Stimulated activated CD4-positive, alpha-beta T cell treated with anti-CD3 and anti-CD28 coated beads, Interleukin-15, amount 100 ng/mL, for 24 hours (primary cell): ENCODE results near the gene NSMCE1.
"Not testable (repeated sequence)": the region's sequence is repeated elsewhere in the genome, so short reads cannot be mapped to it uniquely, and the experiment has no call there.

Experiments used
- DNase-seq: peaks from one replicate; pipeline ENCODE4 v3.0.0-alpha.2; 2020

The NSMCE1 gene

DNA sequence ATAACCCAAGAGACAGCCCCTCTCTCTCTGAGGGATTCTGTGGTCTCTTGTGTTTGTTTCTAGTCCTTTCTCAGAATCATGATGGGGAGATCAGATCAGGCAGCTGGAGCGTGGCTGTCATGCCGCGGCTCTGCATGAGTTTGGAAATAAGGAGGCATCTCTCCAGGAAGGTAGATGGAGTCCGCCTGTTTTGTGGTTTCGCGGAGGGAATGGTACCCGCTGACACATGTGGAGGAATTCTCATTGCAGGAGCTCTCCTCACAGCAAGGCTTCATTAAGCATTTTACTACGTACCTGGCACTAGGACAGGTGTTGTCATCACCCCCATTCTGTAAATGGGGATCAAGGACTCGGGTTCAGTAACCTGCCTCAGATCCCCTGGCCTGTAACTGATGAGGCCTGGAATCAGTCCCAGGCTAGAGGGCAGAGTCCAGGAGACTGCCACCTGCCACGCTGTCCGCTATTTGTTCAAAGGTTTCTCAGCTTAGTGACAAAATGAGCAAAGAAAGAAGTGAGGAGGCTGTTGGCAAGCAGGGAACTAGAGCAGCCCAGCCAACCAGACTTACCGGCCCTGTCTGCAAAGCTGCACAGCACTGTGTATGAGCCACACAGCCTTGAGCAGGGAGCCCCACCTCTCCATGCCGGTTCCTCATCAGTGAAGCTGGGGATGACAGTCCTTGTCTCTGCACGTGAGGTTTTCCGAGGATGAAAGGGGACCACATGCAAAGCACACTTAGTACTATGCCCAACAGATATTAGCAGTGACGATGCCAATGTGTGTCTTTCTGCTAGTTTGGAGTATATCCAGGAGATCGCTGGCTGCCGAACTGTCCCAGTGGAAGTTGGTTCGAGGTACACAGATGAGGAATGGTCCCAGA lies 54.2 kb downstream of the NSMCE1 start:
- no peak for DNase-seq

DNA sequence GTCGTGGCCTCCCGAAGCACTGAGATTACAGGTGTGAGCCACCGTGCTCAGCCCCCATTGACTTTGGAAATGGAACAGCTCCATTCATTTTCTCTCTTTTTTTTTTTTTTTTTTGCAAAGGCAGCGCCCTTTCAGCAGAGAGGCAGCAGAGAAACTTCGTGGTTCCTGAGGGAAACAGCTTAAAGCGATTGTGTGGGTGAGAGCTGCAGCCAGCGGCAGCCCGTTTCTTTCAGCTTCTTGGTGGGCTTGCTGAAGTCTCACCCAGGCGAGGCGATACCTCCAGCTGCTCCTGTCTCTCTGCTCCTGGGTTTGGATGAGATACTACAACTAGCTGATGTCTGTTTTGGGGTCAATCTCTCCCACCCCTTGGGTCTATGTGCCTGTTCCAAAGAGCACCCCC lies 57.5 kb downstream of the NSMCE1 start:
- DNase-seq: no peak

GRCh38 chr16:27210174-27210573 lies 58.4 kb downstream of the NSMCE1 start:
- DNase-seq: no peak

DNA sequence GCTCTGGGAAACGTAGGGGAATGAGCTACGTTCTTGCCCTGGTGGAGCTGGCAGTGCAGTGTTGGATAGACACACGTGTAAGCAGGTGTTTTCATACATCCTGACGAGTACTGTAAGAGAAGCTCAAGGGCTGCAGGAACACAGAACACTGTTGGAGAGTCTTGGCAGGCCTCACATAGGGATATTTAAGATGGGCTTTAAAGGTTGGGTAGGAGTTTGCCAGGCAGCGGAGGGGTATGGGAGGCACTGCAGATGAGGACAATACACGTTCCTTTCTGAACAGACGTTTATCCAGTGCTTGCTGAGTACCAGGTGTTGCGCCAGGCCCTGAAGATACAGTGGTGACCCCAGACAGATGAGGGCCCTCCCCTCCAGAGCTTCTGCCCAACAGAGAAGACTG lies 59.0 kb downstream of the NSMCE1 start:
- no peak for DNase-seq

- no peak for DNase-seq
These were observed 59.8 kb downstream of the NSMCE1 start for GRCh38 chr16:27208796-27209195.

DNA sequence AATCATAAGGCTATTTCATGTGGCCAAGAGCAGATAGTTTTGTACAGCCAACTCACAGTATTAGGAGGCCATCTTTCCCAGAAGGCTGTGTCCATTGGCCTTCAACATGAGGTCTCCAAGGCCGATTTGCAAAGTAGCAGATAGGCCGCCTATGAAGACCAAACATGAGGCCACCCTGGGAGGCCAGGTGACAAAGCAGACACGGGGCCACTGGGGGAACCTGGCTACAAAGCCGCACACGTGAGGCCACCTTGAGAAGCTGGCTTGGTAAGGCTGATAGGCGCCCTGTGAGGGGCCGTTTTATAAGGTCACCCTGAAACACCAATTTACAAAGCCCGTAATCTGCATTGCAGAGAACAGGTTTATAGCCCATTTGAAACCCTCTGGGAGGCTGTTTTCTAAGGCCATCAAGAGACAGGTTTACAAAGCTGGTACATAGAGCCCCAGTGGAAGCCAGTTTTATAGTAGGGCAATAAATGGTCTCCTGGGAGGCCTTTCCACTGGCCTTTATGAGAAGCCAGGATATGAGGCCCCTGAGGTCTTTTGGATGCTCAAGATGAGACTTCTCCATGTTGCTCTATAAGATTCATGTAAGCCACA lies 60.4 kb downstream of the NSMCE1 start:
- no peak for DNase-seq

DNA sequence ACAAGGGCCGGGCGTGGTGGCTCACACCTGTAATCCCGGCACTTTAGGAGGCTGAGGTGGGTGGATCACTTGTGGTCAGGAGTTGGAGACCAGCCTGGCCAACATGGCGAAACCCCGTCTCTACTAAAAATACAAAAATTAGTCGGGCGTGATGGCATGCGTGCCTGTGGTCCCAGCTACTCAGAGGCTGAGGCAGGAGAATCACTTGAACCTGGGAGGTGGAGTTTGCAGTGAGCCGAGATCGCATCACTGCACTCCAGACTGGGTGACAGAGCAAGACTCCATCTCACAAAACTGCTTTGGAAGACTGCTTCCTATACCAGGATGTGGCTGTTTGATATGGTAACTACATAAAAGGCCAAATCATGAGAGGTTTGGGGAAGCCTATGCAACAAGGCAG lies 61.5 kb downstream of the NSMCE1 start:
- DNase-seq: not testable (repeated sequence)

GRCh38 chr16:27205423-27206065 lies 63.0 kb downstream of the NSMCE1 start:
- DNase-seq: no peak

GRCh38 chr16:27204312-27204915 lies 64.2 kb downstream of the NSMCE1 start:
- DNase-seq: no peak

DNA sequence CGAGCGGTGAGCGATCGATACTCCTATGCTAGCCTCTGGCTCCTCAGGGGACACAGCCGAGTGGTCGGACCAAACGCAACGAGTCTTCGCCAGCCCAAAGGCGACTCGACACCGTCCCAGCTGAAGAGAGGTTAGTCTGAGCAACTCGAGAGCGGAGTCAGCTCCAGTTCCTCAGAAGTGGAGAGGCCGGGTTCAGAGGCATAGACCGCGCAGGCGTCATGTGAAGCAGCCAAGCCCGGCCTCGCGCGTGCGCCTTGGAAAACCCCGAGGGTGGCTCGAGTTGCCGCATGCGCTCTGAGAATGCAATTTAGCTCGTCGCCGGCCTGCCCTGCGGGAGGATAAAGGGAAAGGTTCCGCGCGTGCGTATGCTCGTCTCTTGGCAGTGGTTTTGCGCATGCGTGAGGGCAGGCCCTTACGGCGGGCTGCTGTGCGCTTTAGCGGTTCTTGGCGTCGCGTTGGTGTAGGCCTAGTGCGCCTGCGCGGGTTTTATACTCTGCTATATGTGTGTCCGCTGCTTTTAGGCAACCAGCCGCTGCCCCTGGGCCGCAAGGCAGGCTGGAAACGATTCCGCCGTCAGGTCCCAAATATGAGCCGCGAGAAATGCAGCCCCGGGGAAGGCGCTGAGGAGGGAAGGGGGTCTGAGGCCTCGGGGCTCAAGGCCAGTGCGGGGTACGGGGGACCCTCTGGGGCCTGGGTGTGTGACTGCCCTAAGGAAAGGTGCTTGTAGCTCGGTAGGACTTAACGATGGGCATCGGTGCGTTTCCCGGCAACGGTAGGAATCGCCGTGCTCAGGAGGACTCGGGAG lies 64.9 kb downstream of the NSMCE1 start, which contains the start of gene KDM8:
Gene KDM8 (plus strand): TSS at position 20 of the 805 bp plus-strand sequence. CDS start 6,598 bp downstream, outside the sequence.
- peak; percentile 99 for DNase-seq

- peak; percentile 93 for DNase-seq
These were observed 65.6 kb downstream of the NSMCE1 start for GRCh38 chr16:27202923-27203506.

DNA sequence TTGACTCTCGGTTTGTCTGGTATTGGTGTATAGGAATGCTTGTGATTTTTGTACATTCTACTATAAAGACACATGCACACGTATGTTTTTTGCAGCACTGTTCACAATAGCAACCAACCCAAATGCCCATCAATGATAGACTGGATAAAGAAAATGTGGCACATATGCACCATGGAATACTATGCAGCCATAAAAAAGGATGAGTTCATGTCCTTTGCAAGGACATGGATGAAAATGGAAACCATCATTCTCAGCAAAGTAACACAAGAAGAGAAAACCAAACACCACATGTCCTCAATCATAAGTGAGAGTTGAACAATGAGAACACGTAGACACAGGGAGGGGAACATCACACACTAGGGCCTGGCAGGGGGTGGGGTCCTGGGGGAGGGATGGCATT lies 67.7 kb downstream of the NSMCE1 start:
- not testable (repeated sequence) for DNase-seq

GRCh38 chr16:27199736-27200135 lies 68.8 kb downstream of the NSMCE1 start:
- DNase-seq: peak; percentile 32

DNA sequence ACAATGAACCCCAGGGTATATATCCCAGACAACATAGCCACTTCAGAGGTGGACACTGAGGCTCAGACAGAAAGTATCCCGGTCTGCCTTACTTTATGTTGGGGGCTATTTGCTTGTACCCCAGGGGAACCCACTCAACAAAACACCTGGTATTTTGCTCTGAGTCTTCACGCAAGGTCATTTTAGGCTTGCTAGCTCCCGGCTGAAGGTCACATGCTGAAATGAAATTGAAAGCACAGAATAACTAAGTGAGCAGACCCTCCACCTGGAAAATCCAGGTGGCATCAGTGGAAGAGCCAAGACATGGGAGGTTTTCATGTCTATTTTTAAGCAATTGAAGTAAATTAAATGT lies 69.4 kb downstream of the NSMCE1 start:
- no peak for DNase-seq

- DNase-seq: no peak
These were observed 69.9 kb downstream of the NSMCE1 start for GRCh38 chr16:27198451-27199234.

- DNase-seq: no peak
These were observed 71.6 kb downstream of the NSMCE1 start for GRCh38 chr16:27197004-27197403.

DNA sequence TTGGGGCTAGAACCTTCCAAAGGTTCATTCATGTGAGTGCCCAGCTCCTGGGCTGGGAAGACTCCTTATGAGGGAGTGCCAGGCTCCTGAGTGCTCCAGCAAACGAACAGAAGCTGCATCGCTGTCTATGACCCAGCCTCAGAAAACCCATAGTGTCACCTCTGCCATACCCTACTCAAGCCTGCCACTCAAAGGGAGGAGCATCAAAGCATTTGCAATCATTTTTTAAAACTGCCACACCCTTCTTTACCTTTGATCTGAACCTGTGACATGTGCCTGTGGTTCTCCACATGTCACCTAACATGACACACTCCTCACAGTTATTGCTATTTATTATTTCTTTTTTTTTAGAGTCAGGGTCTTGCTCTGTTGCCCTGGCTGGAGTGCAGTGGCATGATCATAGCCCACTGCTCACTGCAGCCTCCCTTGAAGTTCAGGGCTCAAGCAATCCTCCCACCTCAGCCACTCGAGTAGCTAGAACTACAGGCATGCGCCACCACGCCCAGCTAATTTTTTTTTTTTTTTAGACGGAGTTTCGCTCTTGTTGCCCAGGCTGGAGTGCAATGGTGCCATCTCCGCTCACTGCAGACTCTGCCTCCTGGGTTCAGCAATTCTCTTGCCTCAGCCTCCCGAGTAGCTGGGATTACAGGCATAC lies 72.5 kb downstream of the NSMCE1 start:
- no peak for DNase-seq

DNA sequence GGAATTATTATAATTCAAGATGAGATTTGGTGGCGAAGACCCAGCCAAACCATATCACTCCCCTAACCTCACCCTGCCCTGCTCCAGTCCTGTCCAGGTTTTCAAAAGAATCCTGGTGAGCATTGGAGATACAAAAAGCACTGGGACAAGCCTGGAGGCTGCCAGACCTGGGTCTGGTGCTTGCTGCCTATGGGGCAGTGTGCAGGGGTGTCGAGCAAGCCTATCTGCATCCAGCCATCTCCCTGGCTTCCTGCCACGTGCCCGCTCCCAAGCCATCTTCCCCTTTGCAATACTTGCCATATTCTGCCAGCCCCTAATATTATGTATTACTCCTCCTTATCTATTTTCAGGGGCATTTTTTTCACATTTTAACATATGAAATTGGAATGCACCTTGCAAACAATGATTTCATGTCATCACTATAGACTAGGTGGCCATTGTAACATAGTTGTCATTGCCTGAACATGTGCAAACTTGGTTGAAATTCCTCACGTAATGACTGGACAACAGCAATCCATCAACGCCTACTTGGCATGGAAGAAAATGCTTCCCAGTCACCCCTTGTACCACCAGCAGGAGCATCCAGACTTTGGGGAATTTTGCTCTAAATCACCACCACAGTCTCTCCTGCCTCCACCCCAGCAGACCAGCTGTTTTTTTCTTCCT lies 73.4 kb downstream of the NSMCE1 start:
- DNase-seq: no peak

- DNase-seq: no peak
These were observed 75.1 kb downstream of the NSMCE1 start for GRCh38 chr16:27193300-27193990.
